GM10248 (cell line): ENCODE data around the gene TACR2.

ENCODE experiments used
- CTCF ChIA-PET: fragments of 300-600 bp; sonication (Branson Sonifier 250); formaldehyde crosslinking; extraction: SDS; loops from one replicate; lab custom pipeline; 2021; ENCODE audit warnings: antibody characterized with exemption; lab: Yijun Ruan, JAX
- POLR2A ChIA-PET: fragments of 350-650 bp; sonication (Branson Sonifier 250); formaldehyde crosslinking; extraction: SDS; loops from one replicate; lab custom pipeline; 2020; ENCODE audit warnings: antibody characterized with exemption; lab: Yijun Ruan, JAX
- DNase-seq: peaks from one replicate; pipeline ENCODE4 v3.0.0; 2012; ENCODE audit errors: extremely low spot score
- CTCF ChIP-seq: IDR thresholded peaks from 2 replicates; pipeline ENCODE4 v1.5.1; 2012; ENCODE audit warnings: mild to moderate bottlenecking, low read depth; ENCODE audit errors: extremely low read depth, missing control alignments, control extremely low read depth

TACR2 gene

GRCh38 chr10:69417542-69417941, 824 bp upstream of the TACR2 start:
- CTCF ChIA-PET: interaction anchor here (1.0 to 3.5 kb wide), 5 partner anchors 9 to 29 kb away, joined by 3 to 17 read pairs (median 3); no protein-coding TSS in a partner anchor
- no peak for DNase-seq

GRCh38 chr10:69415951-69416350, 767 bp downstream of the TACR2 start:
- ChIA-PET CTCF (no interaction called here), POLR2A (no interaction called here)
- DNase-seq: no peak
- no peak for TF ChIP-seq CTCF

More at GRCh38 chr10:69417542-69417941, 824 bp upstream of the TACR2 start:
- no peak for TF ChIP-seq CTCF
- POLR2A ChIA-PET: no interaction called here

- CTCF ChIA-PET: interaction anchor here (1.2 to 2.9 kb wide), 3 partner anchors 13 to 430 kb away, joined by 3 to 7 read pairs (median 3); no protein-coding TSS in a partner anchor
- TF ChIP-seq CTCF: no peak
- POLR2A ChIA-PET: no interaction called here
- no peak for DNase-seq
These were observed 1.7 kb downstream of the TACR2 start for GRCh38 chr10:69415049-69415448.

GRCh38 chr10:69414036-69415018, 2.4 kb downstream of the TACR2 start:
- CTCF ChIA-PET: interaction anchor here (1.2 to 2.9 kb wide), 3 partner anchors 14 to 430 kb away, joined by 3 to 7 read pairs (median 3); no protein-coding TSS in a partner anchor
- no peak for DNase-seq
- no peak for TF ChIP-seq CTCF
- POLR2A ChIA-PET: no interaction called here

GRCh38 chr10:69413221-69413865, 3.4 kb downstream of the TACR2 start:
- DNase-seq: peak; percentile 61
- CTCF ChIA-PET: interaction anchor here (1.4 to 2.9 kb wide), 2 partner anchors 15 to 155 kb away, joined by 3 to 7 read pairs; no protein-coding TSS in a partner anchor
- peak; percentile 60 for TF ChIP-seq CTCF
- POLR2A ChIA-PET: no interaction called here

GRCh38 chr10:69412232-69412790, 4.4 kb downstream of the TACR2 start:
- POLR2A ChIA-PET: no interaction called here
- TF ChIP-seq CTCF: no peak
- DNase-seq: no peak
- CTCF ChIA-PET: no interaction called here
